H9 (cell line): ENCODE results near the gene ALDH1B1. TPM values are rescaled to one million over a fixed set of nuclear protein-coding genes. Genes with fewer than 3 reads are reported as not detected.

Source experiments
- DNase-seq: peaks from one replicate; pipeline ENCODE4 v3.0.0-alpha.2; 2017
- H2AFZ ChIP-seq: one replicate; pipeline ENCODE4 v1.6.1; 2013; ENCODE audit warnings: mild to moderate bottlenecking, low read length, control low read depth, moderate library complexity
- H2AK5ac ChIP-seq: 2 replicates; pipeline ENCODE4 v1.6.1; 2013; ENCODE audit warnings: low read length, control low read depth, mixed read lengths; ENCODE audit not compliant: insufficient read length
- H2BK120ac ChIP-seq: one replicate; pipeline ENCODE4 v1.6.1; 2013; ENCODE audit warnings: low read depth, mild to moderate bottlenecking, low read length, control low read depth, inconsistent platforms; ENCODE audit not compliant: poor library complexity, severe bottlenecking
- H2BK12ac ChIP-seq: 2 replicates; pipeline ENCODE4 v1.6.1; 2013; ENCODE audit warnings: low read length, control low read depth, mixed read lengths, low read depth; ENCODE audit not compliant: insufficient read length
- H2BK15ac ChIP-seq: 2 replicates; pipeline ENCODE4 v1.6.1; 2013; ENCODE audit warnings: low read depth, low read length, control low read depth
- H2BK20ac ChIP-seq: one replicate; pipeline ENCODE4 v1.6.1; 2013; ENCODE audit warnings: low read depth, mild to moderate bottlenecking, low read length, control low read depth, inconsistent platforms; ENCODE audit not compliant: poor library complexity, severe bottlenecking
- H2BK5ac ChIP-seq: 2 replicates; pipeline ENCODE4 v1.6.1; 2013; ENCODE audit warnings: low read length, control low read depth, mixed read lengths; ENCODE audit not compliant: insufficient read length
- H3K14ac ChIP-seq: 2 replicates; pipeline ENCODE4 v1.6.1; 2013; ENCODE audit warnings: low read length, control low read depth; ENCODE audit not compliant: insufficient read depth
- H3K18ac ChIP-seq: 2 replicates; pipeline ENCODE4 v1.6.1; 2013; ENCODE audit warnings: low read depth, mild to moderate bottlenecking, mixed read lengths, low read length, control low read depth; ENCODE audit not compliant: insufficient read length
- H3K23ac ChIP-seq: 2 replicates; pipeline ENCODE4 v1.6.1; 2013; ENCODE audit warnings: low read length, control low read depth, mixed read lengths, low read depth; ENCODE audit not compliant: insufficient read length
- H3K23me2 ChIP-seq: 2 replicates; pipeline ENCODE4 v1.6.1; 2013; ENCODE audit warnings: low read depth, mild to moderate bottlenecking, mixed read lengths, low read length, control low read depth; ENCODE audit not compliant: insufficient read length, poor library complexity, severe bottlenecking
- H3K27ac ChIP-seq: 2 replicates; pipeline ENCODE4 v1.5.1; 2013; ENCODE audit warnings: low read length, control low read depth, mixed read lengths, low read depth; ENCODE audit not compliant: insufficient read length
- H3K27me3 ChIP-seq: 2 replicates; pipeline ENCODE4 v1.6.1; 2013; ENCODE audit warnings: low read length, control low read depth, inconsistent platforms; ENCODE audit not compliant: insufficient read depth
- H3K4ac ChIP-seq: 2 replicates; pipeline ENCODE4 v1.6.1; 2013; ENCODE audit warnings: low read depth, mild to moderate bottlenecking, control low read depth, inconsistent platforms, low read length, moderate library complexity
- H3K4me1 ChIP-seq: 2 replicates; pipeline ENCODE4 v1.6.1; 2013; ENCODE audit warnings: low read length, control low read depth, inconsistent platforms; ENCODE audit not compliant: insufficient read depth
- H3K4me2 ChIP-seq: 2 replicates; pipeline ENCODE4 v1.6.1; 2013; ENCODE audit warnings: low read length, control low read depth, mixed read lengths; ENCODE audit not compliant: insufficient read length, insufficient read depth
- H3K56ac ChIP-seq: 2 replicates; pipeline ENCODE4 v1.6.1; 2013; ENCODE audit warnings: low read depth, mild to moderate bottlenecking, mixed read lengths, low read length, control low read depth; ENCODE audit not compliant: insufficient read length
- H3K79me1 ChIP-seq: 2 replicates; pipeline ENCODE4 v1.6.1; 2013; ENCODE audit warnings: low read depth, mild to moderate bottlenecking, moderate library complexity, low read length, control low read depth, inconsistent platforms; ENCODE audit not compliant: insufficient read depth, poor library complexity, severe bottlenecking
- H3K79me2 ChIP-seq: 2 replicates; pipeline ENCODE4 v1.6.1; 2013; ENCODE audit warnings: low read length, control low read depth, inconsistent platforms; ENCODE audit not compliant: insufficient read depth
- H3K9ac ChIP-seq: 2 replicates; pipeline ENCODE4 v1.6.1; 2013; ENCODE audit warnings: low read length, control low read depth, mixed read lengths; ENCODE audit not compliant: insufficient read length; ENCODE audit errors: extremely low read depth
- H3K9me3 ChIP-seq: one replicate; pipeline ENCODE4 v1.6.1; 2013; ENCODE audit warnings: low read depth, low read length, inconsistent platforms; ENCODE audit not compliant: control insufficient read depth
- H3T11ph ChIP-seq: one replicate; pipeline ENCODE4 v1.6.1; 2013; ENCODE audit warnings: mild to moderate bottlenecking, low read length, control low read depth, inconsistent platforms
- H4K20me1 ChIP-seq: one replicate; pipeline ENCODE4 v1.6.1; 2013; ENCODE audit not compliant: control insufficient read depth, insufficient read length, insufficient read depth
- H4K5ac ChIP-seq: 2 replicates; pipeline ENCODE4 v1.6.1; 2013; ENCODE audit warnings: low read depth, mild to moderate bottlenecking, mixed read lengths, low read length, control low read depth; ENCODE audit not compliant: insufficient read length
- H4K8ac ChIP-seq: replicated peaks from 2 replicates; pipeline ENCODE4 v1.6.1; 2013; ENCODE audit warnings: low read length, control low read depth, mixed read lengths, low read depth; ENCODE audit not compliant: insufficient read length
- H4K91ac ChIP-seq: 2 replicates; pipeline ENCODE4 v1.6.1; 2013; ENCODE audit warnings: low read depth, mild to moderate bottlenecking, moderate library complexity, mixed read lengths, low read length, control low read depth; ENCODE audit not compliant: insufficient read length
- H3K27ac Mint-ChIP-seq, 3 experiments: 2 replicates in 2 of 3; 3 replicates in 1 of 3; pipeline ENCODE4 v1.8.0; 2020 to 2021; ENCODE audit warnings: mixed read lengths in 3 of 3, mild to moderate bottlenecking in 1 of 3, moderate library complexity in 1 of 3
- H3K27me3 Mint-ChIP-seq: 2 replicates; pipeline ENCODE4 v1.8.0; 2021; ENCODE audit warnings: low read depth, mild to moderate bottlenecking, moderate library complexity, mixed read lengths
- H3K36me3 Mint-ChIP-seq, 3 experiments: 2 replicates in 2 of 3; 3 replicates in 1 of 3; pipeline ENCODE4 v1.8.0; 2020 to 2021; ENCODE audit warnings: low read depth in 3 of 3, mixed read lengths in 3 of 3; ENCODE audit not compliant: insufficient read depth in 1 of 3
- H3K4me1 Mint-ChIP-seq, 2 experiments: 2 replicates each; pipeline ENCODE4 v1.8.0; 2020; ENCODE audit warnings: mixed read lengths in 2 of 2
- H3K4me3 Mint-ChIP-seq, 2 experiments: 2 replicates in 1 of 2; 3 replicates in 1 of 2; pipeline ENCODE4 v1.8.0; 2020 to 2021; ENCODE audit warnings: mild to moderate bottlenecking in 2 of 2, mixed read lengths in 2 of 2, moderate library complexity in 1 of 2
- H3K9me3 Mint-ChIP-seq, 2 experiments: 2 replicates in 1 of 2; 3 replicates in 1 of 2; pipeline ENCODE4 v1.8.0; 2020; ENCODE audit warnings: mild to moderate bottlenecking in 2 of 2, mixed read lengths in 2 of 2, moderate library complexity in 1 of 2
- CTCF ChIP-seq: fragments of 200-600 bp; sonication (generic); conservative IDR thresholded peaks from 3 replicates; pipeline ENCODE4 v1.8.0; 2021; ENCODE audit warnings: antibody characterized with exemption, mild to moderate bottlenecking
- WGBS: extraction: QIAGEN DNeasy Blood & Tissue Kit; methylation state at CpG from one replicate; pipeline ENCODE4 v1.1.7; 2013; ENCODE audit warnings: missing lambda C conversion rate, low lambda C conversion rate, mixed read lengths; ENCODE audit not compliant: insufficient read length; ENCODE audit errors: extremely low coverage; 5-methylcytosine and 5-hydroxymethylcytosine counted together
- total RNA-seq: library from RNA; stranded (reverse); gene quantifications from 2 replicates; pipeline ENCODE4 v1.2.1, GENCODE V29; 2021

The ALDH1B1 gene
- total RNA-seq, 1 experiment from 2014 or later = 49.6 TPM

- no peak overlapping the region for H3K27ac ChIP-seq
- H4K5ac ChIP-seq = no peak overlapping the region
- H3K23me2 ChIP-seq = no peaks in the 10 kb centered on the region
- H2BK12ac ChIP-seq = no peak overlapping the region
- no peak for DNase-seq
- H3K27me3 ChIP-seq = no peaks in the 10 kb centered on the region
- no peak overlapping the region for H2BK5ac ChIP-seq
- H3K4me3 Mint-ChIP-seq = no peak overlapping the region
- H3K4ac ChIP-seq = no peak overlapping the region
- no peak overlapping the region for H3K56ac ChIP-seq
- no CpG with 5 or more reads among the region's 7 CpGs for WGBS
- H3K79me1 ChIP-seq = no peaks in the 10 kb centered on the region
- no peak overlapping the region for H2BK15ac ChIP-seq
- no peaks in the 10 kb centered on the region; a peak in 1 of 5 replicates for H3K9me3 Mint-ChIP-seq
- no peak overlapping the region for H2AFZ ChIP-seq
- no peak overlapping the region for H2BK20ac ChIP-seq
- H3K4me2 ChIP-seq = no peak overlapping the region
- no peaks in the 10 kb centered on the region for H3K9me3 ChIP-seq
- no peaks in the 10 kb centered on the region for H4K20me1 ChIP-seq
- no peak overlapping the region for H2BK120ac ChIP-seq
- H3K4me1 Mint-ChIP-seq = peaks cover 33 to 42% of the 10 kb centered on the region in 2 experiments
- peaks cover 0 to 2% (median 0%) of the 10 kb centered on the region in 3 experiments; a peak in 2 of 7 replicates for H3K36me3 Mint-ChIP-seq
- no peaks in the 10 kb centered on the region for H3K4me1 ChIP-seq
- H3K27ac Mint-ChIP-seq = peak overlapping the region in 1 of 3 experiments; percentile 25; a peak in 1 of 7 replicates
- H3K27me3 Mint-ChIP-seq = peaks cover 84% of the 10 kb centered on the region
- no peak overlapping the region for H3K18ac ChIP-seq
- H4K8ac ChIP-seq = no peak overlapping the region
- no peak overlapping the region for H2AK5ac ChIP-seq
- no peak overlapping the region for H3K23ac ChIP-seq
- H3K79me2 ChIP-seq = no peaks in the 10 kb centered on the region
- no peak overlapping the region for H3K9ac ChIP-seq
- H4K91ac ChIP-seq = no peak overlapping the region
- no peak for TF ChIP-seq CTCF
- no peak overlapping the region for H3K14ac ChIP-seq
- no peak overlapping the region for H3T11ph ChIP-seq
Observed at GRCh38 chr9:38344566-38345324, 47.8 kb upstream of the ALDH1B1 start.
